Measurements from ENCODE around the gene TNFSF13B.
"Not testable (repeated sequence)": the region's sequence is repeated elsewhere in the genome, so short reads cannot be mapped to it uniquely, and the experiment has no call there.

Gene TNFSF13B

GRCh38 chr13:108266321-108266990 lies 3.1 kb upstream of the TNFSF13B start:
- Histone ChIP-seq H3K36me3 (ENCODE audit: control insufficient read depth, insufficient read depth, low read length) (no peaks in the 10 kb centered on the region), H3K4me3 (replicated peaks; ENCODE audit: low read depth, low read length) (no peak overlapping the region), H3K27me3 (replicated peaks; ENCODE audit: control insufficient read depth, insufficient read depth, low read length) (no peaks in the 10 kb centered on the region)
- no peak for DNase-seq (ENCODE audit: extremely low read depth, insufficient read length)
- TF ChIP-seq CTCF (IDR thresholded peaks at IDR 0.05; ENCODE audit: insufficient read depth, low read length, poor library complexity, severe bottlenecking): no peak

GRCh38 chr13:108267347-108267746 lies 2.2 kb upstream of the TNFSF13B start:
- Histone ChIP-seq H3K27me3 (replicated peaks; ENCODE audit: control insufficient read depth, insufficient read depth, low read length) (no peaks in the 10 kb centered on the region), H3K36me3 (ENCODE audit: control insufficient read depth, insufficient read depth, low read length) (no peaks in the 10 kb centered on the region)
- DNase-seq (ENCODE audit: extremely low read depth, insufficient read length): no peak

GRCh38 chr13:108267855-108268254 lies 1.7 kb upstream of the TNFSF13B start:
- not testable (repeated sequence) for DNase-seq (ENCODE audit: extremely low read depth, insufficient read length); H3K4me3 ChIP-seq (replicated peaks; ENCODE audit: low read depth, low read length); H3K27me3 ChIP-seq (replicated peaks; ENCODE audit: control insufficient read depth, insufficient read depth, low read length); H3K36me3 ChIP-seq (ENCODE audit: control insufficient read depth, insufficient read depth, low read length)

More at GRCh38 chr13:108267347-108267746, 2.2 kb upstream of the TNFSF13B start:
- no peak for TF ChIP-seq CTCF (IDR thresholded peaks at IDR 0.05; ENCODE audit: insufficient read depth, low read length, poor library complexity, severe bottlenecking)
- no peak overlapping the region for H3K4me3 ChIP-seq (replicated peaks; ENCODE audit: low read depth, low read length)

GRCh38 chr13:108268466-108269112 lies 929 bp upstream of the TNFSF13B start:
- DNase-seq (ENCODE audit: extremely low read depth, insufficient read length): no peak

GRCh38 chr13:108270442-108270841 lies 924 bp downstream of the TNFSF13B start:
- no peak for DNase-seq (ENCODE audit: extremely low read depth, insufficient read length)
- TF ChIP-seq CTCF (IDR thresholded peaks at IDR 0.05; ENCODE audit: insufficient read depth, low read length, poor library complexity, severe bottlenecking): no peak
- H3K4me3 ChIP-seq (replicated peaks; ENCODE audit: low read depth, low read length): peak overlapping the region; percentile 60
- H3K36me3 ChIP-seq (ENCODE audit: control insufficient read depth, insufficient read depth, low read length): no peaks in the 10 kb centered on the region
- no peaks in the 10 kb centered on the region for H3K27me3 ChIP-seq (replicated peaks; ENCODE audit: control insufficient read depth, insufficient read depth, low read length)

More at GRCh38 chr13:108268466-108269112, 929 bp upstream of the TNFSF13B start:
- no peaks in the 10 kb centered on the region for H3K27me3 ChIP-seq (replicated peaks; ENCODE audit: control insufficient read depth, insufficient read depth, low read length)
- H3K36me3 ChIP-seq (ENCODE audit: control insufficient read depth, insufficient read depth, low read length): no peaks in the 10 kb centered on the region
- TF ChIP-seq CTCF (IDR thresholded peaks at IDR 0.05; ENCODE audit: insufficient read depth, low read length, poor library complexity, severe bottlenecking): no peak
- H3K4me3 ChIP-seq (replicated peaks; ENCODE audit: low read depth, low read length): no peak overlapping the region

- Histone ChIP-seq H3K4me3 (replicated peaks; ENCODE audit: low read depth, low read length) (no peak overlapping the region), H3K27me3 (replicated peaks; ENCODE audit: control insufficient read depth, insufficient read depth, low read length) (no peaks in the 10 kb centered on the region), H3K36me3 (ENCODE audit: control insufficient read depth, insufficient read depth, low read length) (no peaks in the 10 kb centered on the region)
- no peak for DNase-seq (ENCODE audit: extremely low read depth, insufficient read length)
- no peak for TF ChIP-seq CTCF (IDR thresholded peaks at IDR 0.05; ENCODE audit: insufficient read depth, low read length, poor library complexity, severe bottlenecking)
These were observed 2.8 kb downstream of the TNFSF13B start for GRCh38 chr13:108272333-108272732.
